CD4-positive, alpha-beta T cell treated with Interleukin-17A for 1 hour (primary cell): ENCODE data around the gene ISYNA1.
A peak's percentile ranks its signal among the peaks of the same experiment; 100 is the strongest.

Experiments used
- DNase-seq: peaks from one replicate; pipeline ENCODE4 v3.0.0-alpha.2; 2020

The ISYNA1 gene

GRCh38 chr19:18442941-18443340 is 5.0 kb upstream of the ISYNA1 start:
- no peak for DNase-seq

DNA sequence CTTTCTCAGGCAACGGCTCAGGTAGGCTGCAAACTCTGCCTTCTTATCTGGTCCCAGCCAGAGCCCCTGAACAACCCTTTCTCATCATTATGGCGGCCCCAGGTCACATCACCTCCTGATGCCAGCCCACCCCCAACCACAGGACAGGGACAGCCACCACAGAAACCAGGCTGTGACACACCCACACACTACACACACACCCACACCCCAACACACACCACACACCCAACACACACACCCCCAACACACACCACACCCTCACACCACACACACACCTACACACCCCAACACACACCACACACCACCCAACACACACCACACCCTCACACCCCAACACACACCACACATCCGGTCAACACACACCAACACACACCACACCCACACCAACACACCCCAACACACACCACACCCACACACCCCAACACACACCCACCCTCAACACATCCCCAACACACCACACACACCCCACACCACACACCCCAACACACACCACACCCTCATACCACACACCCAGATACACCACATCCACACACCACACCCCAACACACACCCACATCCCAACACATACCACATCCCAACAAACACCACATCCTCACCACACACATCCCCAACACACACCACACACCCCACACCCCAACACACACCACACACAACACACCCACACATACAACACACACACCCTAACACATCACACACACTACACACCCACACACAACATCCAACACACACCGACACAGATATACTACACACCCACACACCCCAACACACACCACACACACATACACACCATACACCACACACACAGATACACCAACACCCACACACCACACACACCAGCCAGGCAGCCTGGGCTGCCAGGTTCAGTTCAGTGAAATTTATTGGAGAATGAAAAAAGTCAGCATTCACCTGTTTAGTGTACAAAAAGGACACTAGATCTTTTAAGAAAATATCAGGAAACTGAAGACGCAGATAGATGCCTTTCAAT is 4.2 kb upstream of the ISYNA1 start:
- peak; percentile 78 for DNase-seq

DNA sequence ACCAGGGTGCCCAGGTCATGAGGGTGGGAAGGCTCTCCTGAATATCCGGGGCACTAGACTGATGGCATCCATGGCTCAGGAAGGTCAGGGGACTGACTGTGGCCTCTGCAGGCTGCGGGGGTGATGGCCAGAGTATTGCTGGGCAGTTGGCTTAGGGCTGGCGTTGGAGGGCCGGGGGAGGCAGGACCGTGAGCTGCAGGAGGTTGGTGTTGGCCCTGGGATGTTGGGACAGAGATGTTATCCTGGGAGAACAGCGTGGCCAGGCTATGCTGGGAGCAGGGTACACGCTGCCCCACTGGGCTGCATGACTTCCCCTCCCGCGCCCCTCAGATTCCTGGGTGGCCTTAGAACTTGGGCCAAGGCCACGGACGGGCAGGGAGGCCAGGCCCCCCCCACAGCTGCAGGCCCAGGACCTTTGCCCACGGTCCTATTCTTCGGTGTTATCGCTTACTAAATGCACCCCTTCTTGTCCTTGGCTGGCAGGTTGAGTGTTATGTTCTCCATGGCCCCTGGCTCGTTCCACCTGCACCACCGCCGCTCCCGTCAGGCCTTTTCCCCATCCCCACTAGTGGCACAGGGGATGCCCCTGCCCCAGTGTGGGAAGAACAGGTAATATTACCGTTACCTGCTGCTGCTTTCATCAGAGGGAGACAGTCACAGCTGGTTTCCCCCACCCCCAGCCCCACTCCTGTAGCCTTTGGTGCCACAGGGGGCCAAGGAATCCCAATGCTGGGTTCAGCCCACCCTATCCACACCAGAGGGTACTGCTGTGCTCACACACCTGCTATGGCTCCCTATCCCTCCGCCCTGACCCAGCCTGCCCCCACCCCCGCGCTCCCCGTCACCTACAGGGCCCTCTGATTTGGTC is 3.2 kb upstream of the ISYNA1 start:
- DNase-seq: no peak

- DNase-seq: peak; percentile 45
Measured at GRCh38 chr19:18440415-18440877, 2.5 kb upstream of the ISYNA1 start.

- no peak for DNase-seq
Measured at GRCh38 chr19:18439910-18440237, 1.9 kb upstream of the ISYNA1 start.

DNA sequence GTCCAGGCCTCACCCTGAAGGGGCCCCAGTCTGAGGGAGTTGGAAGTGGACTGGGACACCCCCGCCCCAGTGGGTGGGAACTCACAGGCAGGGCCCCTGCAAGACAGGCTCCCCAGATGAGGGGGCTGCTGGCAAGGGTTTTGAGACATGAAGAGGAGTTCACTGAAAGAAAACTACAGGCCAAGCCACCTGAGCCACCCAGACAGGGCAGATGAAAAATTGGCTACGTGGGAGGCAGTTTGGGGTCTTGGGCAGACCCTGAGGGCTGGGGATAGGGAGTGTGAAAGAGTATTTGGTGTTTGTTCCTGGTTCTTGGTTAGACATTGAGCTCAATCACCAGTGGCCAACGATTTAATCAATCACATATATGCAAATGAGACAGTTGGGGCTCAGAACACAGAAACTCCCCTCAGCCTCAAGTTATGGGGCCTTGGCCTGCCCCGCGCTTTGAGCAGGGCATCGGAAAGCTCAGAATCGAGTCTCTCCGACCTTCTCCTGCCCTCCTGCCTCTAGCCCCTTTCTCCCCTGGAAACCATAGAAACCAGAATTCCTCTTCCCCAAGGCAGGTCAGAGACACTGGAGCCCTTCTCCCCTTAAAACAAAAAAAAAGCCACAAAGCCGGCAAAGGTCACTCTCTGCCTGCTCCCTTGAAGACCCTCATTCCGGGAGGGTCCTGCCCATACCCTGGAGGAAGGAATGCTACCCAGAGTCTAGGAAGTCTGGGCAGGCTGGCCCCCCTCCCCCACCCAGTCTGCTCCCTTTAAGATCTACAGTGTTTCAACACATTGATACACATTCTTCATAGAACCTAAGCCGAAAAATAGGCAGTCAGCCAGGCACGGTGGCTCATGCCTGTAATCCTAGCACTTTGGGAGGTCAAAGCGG is 1.3 kb upstream of the ISYNA1 start:
- no peak for DNase-seq

DNA sequence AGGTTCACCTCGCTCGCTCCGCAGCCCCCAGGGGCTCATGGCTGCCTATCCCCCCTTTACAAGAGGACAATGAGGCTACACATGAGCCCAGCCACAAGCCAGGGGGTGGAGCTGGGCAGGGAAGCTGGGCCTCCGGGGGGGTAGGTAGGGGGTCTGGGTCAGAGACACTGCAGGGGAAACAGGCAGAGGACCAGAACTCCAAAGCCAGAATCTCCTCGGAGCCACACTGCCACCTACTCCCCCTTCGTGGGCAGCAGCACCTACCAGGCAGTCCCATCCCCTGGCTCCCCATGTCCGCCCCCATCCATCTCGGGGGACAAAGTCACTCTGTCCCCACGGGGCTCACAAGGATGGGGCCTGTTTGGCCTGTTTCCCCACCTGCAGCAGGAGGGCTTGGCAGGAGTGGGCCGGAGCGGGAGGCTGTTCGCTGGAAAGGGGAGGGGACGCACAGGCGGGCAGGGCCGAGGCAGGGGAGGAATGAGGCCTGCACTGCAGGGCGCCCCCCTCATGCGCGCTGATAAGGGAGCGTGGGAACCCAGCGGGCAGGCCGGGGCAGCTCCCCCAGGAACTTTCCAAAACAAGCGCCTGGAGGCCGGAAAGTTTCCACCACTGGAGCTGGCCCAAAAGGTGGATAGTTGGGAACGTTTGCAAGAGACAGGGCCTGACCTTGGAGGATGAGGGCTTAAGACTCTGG is 545 bp upstream of the ISYNA1 start:
- no peak for DNase-seq

GRCh38 chr19:18436671-18437490 is 1.1 kb downstream of the ISYNA1 start:
- DNase-seq: peak; percentile 89

DNA sequence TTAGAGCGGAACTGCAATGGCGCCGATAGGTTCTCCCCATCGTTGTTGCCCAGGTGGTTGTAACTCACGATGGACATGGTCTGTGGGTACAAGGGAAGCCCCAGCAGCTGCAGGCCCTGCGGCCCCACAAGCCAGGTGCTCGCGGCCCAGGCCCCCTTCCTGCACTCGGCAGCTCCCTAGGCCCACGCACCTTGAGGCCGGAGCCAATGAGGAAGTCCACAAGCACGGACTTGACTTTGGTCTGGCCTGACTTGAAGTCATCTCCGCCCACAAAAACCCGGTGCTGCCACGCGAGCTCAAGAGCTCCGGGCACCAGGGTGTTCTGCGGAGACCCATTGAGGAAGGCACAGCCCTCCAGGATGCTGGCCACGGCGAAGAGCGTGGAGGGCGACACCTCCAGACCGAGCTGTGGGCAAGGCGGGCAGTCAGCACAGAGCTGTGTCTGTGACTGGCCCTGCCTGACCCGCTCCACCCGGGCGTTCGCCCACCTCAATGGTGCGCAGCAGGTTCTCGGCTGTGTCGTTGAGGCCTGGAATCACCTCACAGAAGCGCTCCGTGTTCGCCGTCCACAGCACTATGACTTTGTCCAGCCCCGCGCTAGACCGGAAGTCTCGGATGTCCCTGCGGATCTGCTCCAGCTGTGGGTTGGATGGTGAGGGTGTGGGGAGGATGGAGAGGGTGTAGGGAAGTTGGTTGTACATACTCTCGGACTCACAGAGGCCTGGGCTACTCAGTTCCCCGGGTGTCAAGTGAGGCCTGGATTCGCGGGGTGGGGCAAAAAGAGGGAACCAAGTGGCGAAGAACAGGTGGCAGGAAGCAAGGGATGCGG is 1.9 kb downstream of the ISYNA1 start:
- no peak for DNase-seq

DNA sequence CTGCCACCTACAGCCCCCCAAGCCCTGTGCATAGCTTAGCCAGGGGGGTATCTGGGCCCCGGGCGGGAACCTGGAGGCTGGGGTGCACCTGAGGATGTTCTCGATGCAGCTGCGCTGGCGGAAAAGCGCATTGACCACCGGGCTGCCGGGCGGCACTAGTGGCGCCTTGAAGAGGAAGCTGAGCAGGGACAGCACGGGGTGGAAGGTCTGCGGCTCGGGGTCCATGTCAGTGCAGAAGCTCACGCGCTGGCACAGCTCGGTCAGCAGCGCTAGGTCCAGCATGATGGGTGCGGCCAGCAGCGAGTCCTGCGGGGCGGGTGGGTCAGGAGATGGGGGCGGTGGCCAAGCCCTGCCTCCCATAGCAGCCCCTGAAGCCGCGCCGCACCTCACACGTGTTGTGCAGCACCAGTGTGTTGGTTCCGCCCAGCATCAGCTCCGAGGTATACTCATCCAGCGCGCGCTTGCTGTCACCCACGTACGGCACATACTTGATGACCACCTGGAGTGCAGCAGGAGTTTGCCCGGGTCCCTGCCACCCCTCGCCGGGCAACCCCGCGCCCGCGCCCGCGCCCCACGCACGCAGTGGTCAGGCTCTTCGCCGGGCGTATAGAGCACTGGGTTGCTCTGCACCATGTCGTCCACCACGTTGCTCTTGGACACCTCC is 2.6 kb downstream of the ISYNA1 start:
- DNase-seq: no peak

GRCh38 chr19:18434411-18435175 is 3.3 kb downstream of the ISYNA1 start:
- DNase-seq: no peak

DNA sequence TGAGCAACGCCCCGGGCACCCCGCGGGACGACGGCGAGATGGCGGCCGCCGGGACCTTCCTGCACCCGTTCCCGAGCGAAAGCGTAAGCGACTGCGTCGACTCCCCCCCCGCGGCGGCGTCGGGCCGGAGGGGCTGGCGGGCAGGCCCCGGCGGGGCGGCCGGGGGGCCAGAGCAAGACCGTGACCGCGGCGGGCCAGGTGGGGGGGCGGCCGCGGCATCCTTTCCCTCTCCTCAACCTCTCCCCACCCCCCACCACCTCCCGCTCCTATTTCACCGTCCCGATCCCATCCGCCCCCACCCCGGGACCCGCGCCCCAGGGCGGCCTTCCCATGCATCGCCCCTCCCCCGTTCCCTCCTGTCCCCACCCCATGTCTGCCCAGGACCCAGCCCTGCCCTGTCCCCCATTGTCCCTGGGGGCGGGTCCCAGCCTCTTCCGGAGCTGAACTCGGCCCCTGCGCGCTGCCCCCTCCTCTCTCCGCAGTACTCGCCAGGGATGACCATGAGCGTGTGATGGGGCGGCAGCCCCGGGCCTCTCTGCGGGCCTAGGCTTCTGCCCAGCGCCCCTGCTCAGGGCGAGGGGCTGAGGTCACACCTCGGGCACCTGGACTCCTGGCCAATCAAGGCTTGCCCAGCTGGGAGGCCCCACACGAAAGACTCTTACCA is 4.1 kb downstream of the ISYNA1 start:
- no peak for DNase-seq

- DNase-seq: no peak
Measured at GRCh38 chr19:18433015-18433691, 4.8 kb downstream of the ISYNA1 start.

GRCh38 chr19:18432275-18433014 is 5.5 kb downstream of the ISYNA1 start:
- no peak for DNase-seq

GRCh38 chr19:18431351-18432197 is 6.4 kb downstream of the ISYNA1 start:
- DNase-seq: no peak
